ENCODE results near the gene ABCA12.

DNA sequence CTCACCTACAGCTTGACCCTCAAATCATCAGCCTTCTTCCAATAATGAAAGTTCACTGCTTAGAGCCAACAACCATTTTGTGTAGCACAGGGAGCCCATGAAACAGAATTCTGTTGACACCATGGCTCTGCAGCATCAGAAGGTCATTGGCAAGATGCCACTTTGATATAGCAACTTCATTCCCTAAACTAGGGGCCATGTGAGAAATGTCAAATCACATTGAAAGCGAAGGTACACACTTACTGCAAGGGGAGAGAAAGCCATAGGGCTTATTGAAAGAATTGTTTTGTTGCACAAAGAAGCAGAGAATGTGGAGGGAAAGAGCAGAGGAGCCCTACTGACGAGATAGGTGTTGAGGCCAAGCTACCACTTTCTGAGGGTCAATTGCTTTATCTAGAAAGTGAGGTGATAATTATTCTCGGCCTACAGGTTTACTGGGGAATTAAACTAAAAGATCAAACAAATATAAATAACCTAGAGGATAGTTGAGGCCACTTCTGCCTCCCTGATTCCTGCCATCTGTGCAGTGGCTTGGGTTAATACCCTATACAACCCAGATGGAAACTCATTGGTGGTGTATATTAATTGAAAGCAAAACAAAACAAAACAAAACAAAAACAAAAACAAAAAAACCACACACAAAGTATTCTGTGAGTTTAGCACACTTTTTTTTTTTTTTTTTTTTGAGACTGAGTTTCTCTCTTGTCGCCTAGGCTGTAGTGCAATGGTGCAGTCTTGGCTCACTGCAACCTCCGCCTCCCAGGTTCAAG, 5.9 kb upstream of the ABCA12 start:
- TF ChIP-seq, protein P1, sequence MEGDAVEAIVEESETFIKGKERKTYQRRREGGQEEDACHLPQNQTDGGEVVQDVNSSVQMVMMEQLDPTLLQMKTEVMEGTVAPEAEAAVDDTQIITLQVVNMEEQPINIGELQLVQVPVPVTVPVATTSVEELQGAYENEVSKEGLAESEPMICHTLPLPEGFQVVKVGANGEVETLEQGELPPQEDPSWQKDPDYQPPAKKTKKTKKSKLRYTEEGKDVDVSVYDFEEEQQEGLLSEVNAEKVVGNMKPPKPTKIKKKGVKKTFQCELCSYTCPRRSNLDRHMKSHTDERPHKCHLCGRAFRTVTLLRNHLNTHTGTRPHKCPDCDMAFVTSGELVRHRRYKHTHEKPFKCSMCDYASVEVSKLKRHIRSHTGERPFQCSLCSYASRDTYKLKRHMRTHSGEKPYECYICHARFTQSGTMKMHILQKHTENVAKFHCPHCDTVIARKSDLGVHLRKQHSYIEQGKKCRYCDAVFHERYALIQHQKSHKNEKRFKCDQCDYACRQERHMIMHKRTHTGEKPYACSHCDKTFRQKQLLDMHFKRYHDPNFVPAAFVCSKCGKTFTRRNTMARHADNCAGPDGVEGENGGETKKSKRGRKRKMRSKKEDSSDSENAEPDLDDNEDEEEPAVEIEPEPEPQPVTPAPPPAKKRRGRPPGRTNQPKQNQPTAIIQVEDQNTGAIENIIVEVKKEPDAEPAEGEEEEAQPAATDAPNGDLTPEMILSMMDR (IDR thresholded peaks at IDR 0.05; ENCODE audit: insufficient read depth, low read length) = no peak
- TF ChIP-seq POLR2AphosphoS5 (IDR thresholded peaks at IDR 0.05; ENCODE audit: low read depth) (no peak), SPI1 (IDR thresholded peaks at IDR 0.05; ENCODE audit: borderline replicate concordance, low read depth) (no peak), GABPA (IDR thresholded peaks at IDR 0.05; ENCODE audit: low read depth) (no peak)
- TF ChIP-seq, protein P2, sequence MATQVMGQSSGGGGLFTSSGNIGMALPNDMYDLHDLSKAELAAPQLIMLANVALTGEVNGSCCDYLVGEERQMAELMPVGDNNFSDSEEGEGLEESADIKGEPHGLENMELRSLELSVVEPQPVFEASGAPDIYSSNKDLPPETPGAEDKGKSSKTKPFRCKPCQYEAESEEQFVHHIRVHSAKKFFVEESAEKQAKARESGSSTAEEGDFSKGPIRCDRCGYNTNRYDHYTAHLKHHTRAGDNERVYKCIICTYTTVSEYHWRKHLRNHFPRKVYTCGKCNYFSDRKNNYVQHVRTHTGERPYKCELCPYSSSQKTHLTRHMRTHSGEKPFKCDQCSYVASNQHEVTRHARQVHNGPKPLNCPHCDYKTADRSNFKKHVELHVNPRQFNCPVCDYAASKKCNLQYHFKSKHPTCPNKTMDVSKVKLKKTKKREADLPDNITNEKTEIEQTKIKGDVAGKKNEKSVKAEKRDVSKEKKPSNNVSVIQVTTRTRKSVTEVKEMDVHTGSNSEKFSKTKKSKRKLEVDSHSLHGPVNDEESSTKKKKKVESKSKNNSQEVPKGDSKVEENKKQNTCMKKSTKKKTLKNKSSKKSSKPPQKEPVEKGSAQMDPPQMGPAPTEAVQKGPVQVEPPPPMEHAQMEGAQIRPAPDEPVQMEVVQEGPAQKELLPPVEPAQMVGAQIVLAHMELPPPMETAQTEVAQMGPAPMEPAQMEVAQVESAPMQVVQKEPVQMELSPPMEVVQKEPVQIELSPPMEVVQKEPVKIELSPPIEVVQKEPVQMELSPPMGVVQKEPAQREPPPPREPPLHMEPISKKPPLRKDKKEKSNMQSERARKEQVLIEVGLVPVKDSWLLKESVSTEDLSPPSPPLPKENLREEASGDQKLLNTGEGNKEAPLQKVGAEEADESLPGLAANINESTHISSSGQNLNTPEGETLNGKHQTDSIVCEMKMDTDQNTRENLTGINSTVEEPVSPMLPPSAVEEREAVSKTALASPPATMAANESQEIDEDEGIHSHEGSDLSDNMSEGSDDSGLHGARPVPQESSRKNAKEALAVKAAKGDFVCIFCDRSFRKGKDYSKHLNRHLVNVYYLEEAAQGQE (IDR thresholded peaks at IDR 0.05; ENCODE audit: insufficient replicate concordance, low read depth) = no peak
